Memory B cell (primary cell): ENCODE data around the gene CD3G.
A peak's percentile ranks its signal among the peaks of the same experiment; 100 is the strongest.

Source experiments
- ATAC-seq: fragments of 150-1000 bp; cut with Tn5 transposase; 2 replicates; pipeline ENCODE4 v1.10.0; 2021; ENCODE audit warnings: low read depth, mild to moderate bottlenecking, moderate library complexity
- DNase-seq, 2 donors: peaks; one replicate each; pipeline ENCODE4 v3.0.0; 2022; ENCODE audit warnings: low spot score in 2 of 2
- H3K27ac Mint-ChIP-seq: one replicate; pipeline ENCODE4 v1.8.0; 2022; ENCODE audit warnings: mild to moderate bottlenecking, moderate library complexity, mixed read lengths
- H3K27me3 Mint-ChIP-seq: one replicate; pipeline ENCODE4 v1.8.0; 2022; ENCODE audit warnings: mixed read lengths
- H3K36me3 Mint-ChIP-seq: one replicate; pipeline ENCODE4 v1.8.0; 2022; ENCODE audit warnings: mild to moderate bottlenecking, mixed read lengths
- H3K4me1 Mint-ChIP-seq: one replicate; pipeline ENCODE4 v1.8.0; 2022; ENCODE audit warnings: mixed read lengths
- H3K4me3 Mint-ChIP-seq: one replicate; pipeline ENCODE4 v1.8.0; 2022; ENCODE audit warnings: mild to moderate bottlenecking, moderate library complexity, mixed read lengths
- H3K9me3 Mint-ChIP-seq: one replicate; pipeline ENCODE4 v1.8.0; 2022; ENCODE audit warnings: mixed read lengths

The CD3G gene

GRCh38 chr11:118341261-118341660 lies 2.9 kb upstream of the CD3G start:
- Mint-ChIP-seq H3K27me3 (peaks cover 7% of the 10 kb centered on the region), H3K36me3 (no peaks in the 10 kb centered on the region), H3K4me1 (peaks cover 10% of the 10 kb centered on the region), H3K27ac (no peak overlapping the region), H3K9me3 (no peaks in the 10 kb centered on the region), H3K4me3 (no peak overlapping the region)
- ATAC-seq (no peak), DNase-seq (no peak)

GRCh38 chr11:118341815-118342489 lies 2.2 kb upstream of the CD3G start:
- no peaks in the 10 kb centered on the region for H3K9me3 Mint-ChIP-seq
- no peak for DNase-seq
- no peak for ATAC-seq
- peaks cover 7% of the 10 kb centered on the region for H3K27me3 Mint-ChIP-seq
- H3K4me3 Mint-ChIP-seq: no peak overlapping the region
- no peaks in the 10 kb centered on the region for H3K36me3 Mint-ChIP-seq
- no peak overlapping the region for H3K27ac Mint-ChIP-seq
- peaks cover 10% of the 10 kb centered on the region for H3K4me1 Mint-ChIP-seq

DNA sequence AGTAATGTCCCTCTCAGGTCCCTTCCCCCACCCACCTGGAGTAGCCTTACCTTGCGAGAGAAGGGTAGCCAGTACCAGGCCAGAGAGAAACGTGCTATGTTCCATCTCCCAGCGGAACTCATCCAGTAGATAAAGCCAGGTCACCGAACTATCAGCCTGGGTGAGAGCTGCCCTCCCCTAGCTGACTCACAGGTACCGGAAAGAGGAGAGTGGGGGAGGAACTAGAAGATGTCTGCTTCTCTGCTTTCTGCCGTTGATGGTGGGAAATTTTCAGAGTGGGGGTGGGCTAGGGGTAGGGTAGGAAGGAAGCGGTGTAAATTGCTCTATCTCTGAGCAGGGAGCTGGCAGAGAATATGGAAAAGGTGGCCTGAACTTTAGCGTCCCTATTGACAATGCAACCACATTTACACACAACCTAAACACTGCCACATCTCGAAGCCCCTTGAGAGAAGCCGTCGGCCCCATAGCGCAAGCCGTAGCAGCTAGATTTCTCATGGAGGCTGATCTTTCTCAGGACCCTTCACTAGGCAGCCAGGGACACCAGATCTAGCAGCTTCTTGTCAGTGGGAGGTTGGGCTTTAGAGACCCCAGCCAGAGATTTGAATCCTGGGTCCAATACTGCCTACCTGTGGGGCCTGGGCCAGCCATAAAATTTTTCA lies 1.5 kb upstream of the CD3G start, which contains the start of gene CD3D:
TSS of gene CD3D (minus strand) at position 203 of the 659 bp plus-strand sequence. CDS start at position 105, 98 bp downstream.
- DNase-seq (no peak), ATAC-seq (no peak)
- H3K9me3 Mint-ChIP-seq: no peaks in the 10 kb centered on the region
- peaks cover 10% of the 10 kb centered on the region for H3K4me1 Mint-ChIP-seq
- H3K27me3 Mint-ChIP-seq: peaks cover 7% of the 10 kb centered on the region
- no peaks in the 10 kb centered on the region for H3K36me3 Mint-ChIP-seq
- H3K27ac Mint-ChIP-seq: no peak within 1 kb of the TSS
- H3K4me3 Mint-ChIP-seq: no peak within 1 kb of the TSS

GRCh38 chr11:118343248-118343647 lies 896 bp upstream of the CD3G start:
- Mint-ChIP-seq H3K27ac (no peak overlapping the region), H3K27me3 (peaks cover 7% of the 10 kb centered on the region), H3K4me3 (no peak overlapping the region), H3K4me1 (peaks cover 10% of the 10 kb centered on the region), H3K9me3 (no peaks in the 10 kb centered on the region), H3K36me3 (no peaks in the 10 kb centered on the region)
- ATAC-seq: no peak
- no peak for DNase-seq

- no peaks in the 10 kb centered on the region for H3K36me3 Mint-ChIP-seq
- DNase-seq (no peak), ATAC-seq (no peak)
- H3K9me3 Mint-ChIP-seq: no peaks in the 10 kb centered on the region
- no peak overlapping the region for H3K4me3 Mint-ChIP-seq
- peaks cover 14% of the 10 kb centered on the region for H3K27me3 Mint-ChIP-seq
- peaks cover 4% of the 10 kb centered on the region for H3K4me1 Mint-ChIP-seq
- no peak overlapping the region for H3K27ac Mint-ChIP-seq
These were observed 5.3 kb downstream of the CD3G start for GRCh38 chr11:118349475-118349874.

DNA sequence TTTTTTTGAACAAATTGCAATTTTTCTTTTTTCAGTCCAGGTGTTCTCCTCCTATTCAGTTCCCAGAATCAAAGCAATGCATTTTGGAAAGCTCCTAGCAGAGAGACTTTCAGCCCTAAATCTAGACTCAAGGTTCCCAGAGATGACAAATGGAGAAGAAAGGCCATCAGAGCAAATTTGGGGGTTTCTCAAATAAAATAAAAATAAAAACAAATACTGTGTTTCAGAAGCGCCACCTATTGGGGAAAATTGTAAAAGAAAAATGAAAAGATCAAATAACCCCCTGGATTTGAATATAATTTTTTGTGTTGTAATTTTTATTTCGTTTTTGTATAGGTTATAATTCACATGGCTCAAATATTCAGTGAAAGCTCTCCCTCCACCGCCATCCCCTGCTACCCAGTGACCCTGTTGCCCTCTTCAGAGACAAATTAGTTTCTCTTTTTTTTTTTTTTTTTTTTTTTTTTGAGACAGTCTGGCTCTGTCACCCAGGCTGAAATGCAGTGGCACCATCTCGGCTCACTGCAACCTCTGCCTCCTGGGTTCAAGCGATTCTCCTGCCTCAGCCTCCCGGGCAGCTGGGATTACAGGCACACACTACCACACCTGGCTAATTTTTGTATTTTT lies 9.1 kb downstream of the CD3G start:
- no peaks in the 10 kb centered on the region for H3K4me1 Mint-ChIP-seq
- DNase-seq (peak in 1 of 2 donors; percentile 50), ATAC-seq (no peak)
- H3K27ac Mint-ChIP-seq: no peak overlapping the region
- peaks cover 7% of the 10 kb centered on the region for H3K27me3 Mint-ChIP-seq
- no peaks in the 10 kb centered on the region for H3K36me3 Mint-ChIP-seq
- H3K4me3 Mint-ChIP-seq: no peak overlapping the region
- no peaks in the 10 kb centered on the region for H3K9me3 Mint-ChIP-seq

- Mint-ChIP-seq H3K27ac (no peak overlapping the region), H3K4me1 (peaks cover 18% of the 10 kb centered on the region), H3K4me3 (no peak overlapping the region)
These were observed 13.9 kb downstream of the CD3G start for GRCh38 chr11:118358071-118358470.

GRCh38 chr11:118359295-118359958 lies 15.3 kb downstream of the CD3G start, which contains the start of gene UBE4A:
Gene UBE4A (plus strand): TSS chr11:118359600. CDS start chr11:118365081, 5,481 bp downstream.
- peak within 1 kb of the TSS; percentile 98 for H3K27ac Mint-ChIP-seq
- peak within 1 kb of the TSS; percentile 96 for H3K4me3 Mint-ChIP-seq
- DNase-seq: peak; percentile 95
- H3K4me1 Mint-ChIP-seq: peaks cover 21% of the 10 kb centered on the region
- H3K27me3 Mint-ChIP-seq: no peaks in the 10 kb centered on the region
- H3K9me3 Mint-ChIP-seq: no peaks in the 10 kb centered on the region
- peaks cover 6% of the 10 kb centered on the region for H3K36me3 Mint-ChIP-seq
- ATAC-seq: peak; percentile 96

More at GRCh38 chr11:118358071-118358470, 13.9 kb downstream of the CD3G start:
- Mint-ChIP-seq H3K36me3 (peaks cover 3% of the 10 kb centered on the region), H3K27me3 (no peaks in the 10 kb centered on the region), H3K9me3 (no peaks in the 10 kb centered on the region)
- no peak for DNase-seq
- ATAC-seq: no peak

DNA sequence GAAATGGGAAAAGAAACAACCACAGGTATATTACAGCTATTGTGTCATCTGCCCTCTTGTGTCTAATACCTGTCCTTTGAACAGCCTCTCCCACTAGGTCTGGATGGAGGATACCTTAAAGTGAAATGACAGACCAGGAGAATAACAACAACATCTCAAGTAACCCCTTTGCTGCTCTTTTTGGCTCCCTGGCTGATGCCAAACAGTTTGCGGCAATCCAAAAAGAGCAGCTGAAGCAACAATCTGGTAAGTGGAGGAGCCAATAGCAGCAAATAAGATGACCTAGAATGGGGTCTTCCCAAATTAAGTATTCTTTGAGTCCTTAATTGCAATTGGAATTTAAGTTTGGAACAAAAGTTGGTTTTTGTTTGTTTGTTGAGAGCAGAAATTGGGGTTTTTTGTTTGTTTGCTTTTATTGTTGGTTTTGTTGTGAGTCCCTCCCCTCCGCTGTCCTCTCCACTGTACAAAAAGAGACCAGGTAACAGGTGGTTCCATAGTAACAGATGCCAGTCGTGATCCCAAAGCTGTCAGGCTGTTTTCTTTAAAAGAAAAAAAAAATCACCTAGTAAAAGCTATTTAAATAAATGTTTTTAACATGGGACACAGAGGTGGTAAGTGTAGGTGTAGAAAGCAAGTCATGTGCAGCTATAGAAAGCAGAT lies 20.9 kb downstream of the CD3G start:
- H3K4me1 Mint-ChIP-seq: peaks cover 11% of the 10 kb centered on the region
- H3K27ac Mint-ChIP-seq: no peak overlapping the region
- no peak for ATAC-seq
- peaks cover 26% of the 10 kb centered on the region for H3K36me3 Mint-ChIP-seq
- no peak overlapping the region for H3K4me3 Mint-ChIP-seq
- DNase-seq: no peak
- H3K27me3 Mint-ChIP-seq: no peaks in the 10 kb centered on the region
- no peaks in the 10 kb centered on the region for H3K9me3 Mint-ChIP-seq

DNA sequence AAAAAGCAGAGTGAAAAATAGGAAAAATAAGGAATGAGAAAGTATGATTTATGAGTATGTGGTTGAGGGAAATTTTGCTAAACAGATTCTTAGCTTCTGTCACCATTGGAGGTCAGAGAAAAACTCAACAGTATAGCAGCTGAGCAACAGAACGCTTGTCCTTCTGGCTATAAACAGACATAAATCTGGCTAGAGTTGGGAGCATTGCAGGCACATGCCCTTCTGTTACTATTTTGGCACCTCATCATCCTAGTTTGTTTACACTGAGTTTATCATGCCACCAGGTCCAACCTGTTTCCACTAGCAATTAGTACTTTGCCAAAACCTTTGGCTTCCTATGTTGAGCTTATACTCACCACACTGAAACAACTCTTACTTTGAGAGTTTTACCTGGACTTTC lies 22.1 kb downstream of the CD3G start:
- Mint-ChIP-seq H3K4me1 (peaks cover 11% of the 10 kb centered on the region), H3K36me3 (peaks cover 29% of the 10 kb centered on the region), H3K27me3 (no peaks in the 10 kb centered on the region), H3K4me3 (no peak overlapping the region), H3K27ac (no peak overlapping the region), H3K9me3 (no peaks in the 10 kb centered on the region)
- no peak for DNase-seq
- no peak for ATAC-seq

DNA sequence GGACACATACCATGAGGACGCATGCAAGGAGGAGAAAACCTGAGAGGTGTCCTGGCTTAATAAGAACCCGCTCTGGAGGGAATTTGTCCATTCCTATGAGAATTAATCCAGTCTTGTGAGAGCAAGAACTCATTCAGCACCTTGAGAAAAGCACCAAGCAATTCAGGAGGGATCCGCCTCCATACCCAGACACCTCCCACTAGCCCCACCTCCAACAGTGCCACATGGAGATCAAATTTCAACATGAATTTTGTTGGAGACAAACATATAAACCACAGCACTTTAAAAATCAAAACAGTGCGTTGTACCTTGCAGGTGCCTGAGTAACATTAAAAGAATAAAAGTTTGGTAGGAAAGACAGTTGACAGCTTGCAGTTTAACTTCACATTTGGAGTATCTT lies 26.6 kb downstream of the CD3G start:
- no peak overlapping the region for H3K4me3 Mint-ChIP-seq

DNA sequence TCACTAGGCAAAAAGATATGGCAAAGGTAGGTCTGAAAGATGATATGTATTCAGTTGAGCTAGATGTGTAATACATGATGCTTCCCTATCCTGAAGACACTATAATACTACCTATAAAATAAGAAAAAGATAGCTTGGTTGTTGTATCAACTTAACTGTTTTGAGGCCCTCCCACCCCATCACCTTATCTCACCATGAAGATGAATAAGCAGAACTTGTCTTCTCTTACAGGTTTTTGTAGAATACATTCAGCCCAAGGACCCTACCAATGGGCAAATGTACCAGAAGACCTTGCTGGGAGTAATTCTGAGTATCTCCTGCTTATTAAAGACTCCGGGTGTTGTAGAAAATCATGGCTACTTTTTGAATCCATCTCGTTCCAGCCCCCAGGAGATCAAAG lies 29.1 kb downstream of the CD3G start:
- Mint-ChIP-seq H3K9me3 (no peaks in the 10 kb centered on the region), H3K4me3 (no peak overlapping the region), H3K4me1 (no peaks in the 10 kb centered on the region), H3K36me3 (peaks cover 44% of the 10 kb centered on the region), H3K27ac (no peak overlapping the region), H3K27me3 (no peaks in the 10 kb centered on the region)
- DNase-seq (no peak), ATAC-seq (no peak)

More for the DNA sequence above, 26.6 kb downstream of the CD3G start:
- ATAC-seq (no peak), DNase-seq (no peak)
- no peaks in the 10 kb centered on the region for H3K4me1 Mint-ChIP-seq
- H3K27me3 Mint-ChIP-seq: no peaks in the 10 kb centered on the region
- H3K27ac Mint-ChIP-seq: no peak overlapping the region
- no peaks in the 10 kb centered on the region for H3K9me3 Mint-ChIP-seq
- H3K36me3 Mint-ChIP-seq: peaks cover 42% of the 10 kb centered on the region

- no peaks in the 10 kb centered on the region for H3K4me1 Mint-ChIP-seq
- ATAC-seq (no peak), DNase-seq (no peak)
- H3K27me3 Mint-ChIP-seq: no peaks in the 10 kb centered on the region
- no peak overlapping the region for H3K27ac Mint-ChIP-seq
- H3K9me3 Mint-ChIP-seq: no peaks in the 10 kb centered on the region
- H3K36me3 Mint-ChIP-seq: peaks cover 41% of the 10 kb centered on the region
- no peak overlapping the region for H3K4me3 Mint-ChIP-seq
These were observed 29.7 kb downstream of the CD3G start for GRCh38 chr11:118373871-118374270.
